ENCODE measurements around the gene IRF6.

The IRF6 gene

GRCh38 chr1:209746451-209747165 is 59.3 kb downstream of the IRF6 start:
- no peak for DNase-seq (ENCODE audit: low read depth, low spot score)
- H3K4me3 ChIP-seq (ENCODE audit: low read depth, low read length), result no peak overlapping the region
- no peak for TF ChIP-seq CTCF (IDR thresholded peaks at IDR 0.05; ENCODE audit: insufficient read depth, low read length, missing control alignments)
- ChIA-PET CTCF (interaction anchor here (0.8 to 9.9 kb wide), 16 partner anchors 9 to 185 kb away, joined by 3 to 145 read pairs (median 4); partner anchors contain the start of genes CAMK1G, G0S2 and TRAF3IP3), POLR2A (no interaction called here)

GRCh38 chr1:209743145-209743482 is 62.8 kb downstream of the IRF6 start:
- CTCF ChIA-PET, result interaction anchor here (1.0 to 9.9 kb wide), 4 partner anchors 9 to 176 kb away, joined by 3 to 145 read pairs (median 40); partner anchors contain the start of gene CAMK1G

GRCh38 chr1:209742409-209743144 is 63.4 kb downstream of the IRF6 start:
- no peak overlapping the region for H3K4me3 ChIP-seq (ENCODE audit: low read depth, low read length)
- TF ChIP-seq CTCF (IDR thresholded peaks at IDR 0.05; ENCODE audit: insufficient read depth, low read length, missing control alignments), result no peak
- POLR2A ChIA-PET, result no interaction called here
- no peak for DNase-seq (ENCODE audit: low read depth, low spot score)
- CTCF ChIA-PET, result interaction anchor here (0.8 to 9.9 kb wide), 6 partner anchors 7 to 176 kb away, joined by 3 to 145 read pairs (median 7); partner anchors contain the start of gene CAMK1G

More at GRCh38 chr1:209743145-209743482, 62.8 kb downstream of the IRF6 start:
- peak; percentile 45 for DNase-seq (ENCODE audit: low read depth, low spot score)
- POLR2A ChIA-PET, result no interaction called here
- no peak overlapping the region for H3K4me3 ChIP-seq (ENCODE audit: low read depth, low read length)
- TF ChIP-seq CTCF (IDR thresholded peaks at IDR 0.05; ENCODE audit: insufficient read depth, low read length, missing control alignments), result no peak

GRCh38 chr1:209741889-209742288 is 64.1 kb downstream of the IRF6 start:
- POLR2A ChIA-PET, result no interaction called here
- H3K4me3 ChIP-seq (ENCODE audit: low read depth, low read length), result no peak overlapping the region
- no peak for DNase-seq (ENCODE audit: low read depth, low spot score)

GRCh38 chr1:209741193-209741592 is 64.7 kb downstream of the IRF6 start:
- no peak overlapping the region for H3K4me3 ChIP-seq (ENCODE audit: low read depth, low read length)
- DNase-seq (ENCODE audit: low read depth, low spot score), result no peak
- ChIA-PET CTCF (no interaction called here), POLR2A (no interaction called here)
- no peak for TF ChIP-seq CTCF (IDR thresholded peaks at IDR 0.05; ENCODE audit: insufficient read depth, low read length, missing control alignments)

More at GRCh38 chr1:209741889-209742288, 64.1 kb downstream of the IRF6 start:
- CTCF ChIA-PET, result interaction anchor here (0.9 to 9.9 kb wide), 2 partner anchors 8 to 162 kb away, joined by 3 to 145 read pairs; partner anchors contain the start of gene CAMK1G
- TF ChIP-seq CTCF (IDR thresholded peaks at IDR 0.05; ENCODE audit: insufficient read depth, low read length, missing control alignments), result no peak

- POLR2A ChIA-PET, result no interaction called here
Measured at GRCh38 chr1:209738270-209738669, 67.7 kb downstream of the IRF6 start.

More at GRCh38 chr1:209738270-209738669, 67.7 kb downstream of the IRF6 start:
- no peak for DNase-seq (ENCODE audit: low read depth, low spot score)
- CTCF ChIA-PET, result interaction anchor here (1.4 to 3.2 kb wide), 2 partner anchors 11 to 162 kb away, joined by 7 to 23 read pairs; no protein-coding TSS in a partner anchor
- no peak for TF ChIP-seq CTCF (IDR thresholded peaks at IDR 0.05; ENCODE audit: insufficient read depth, low read length, missing control alignments)
- no peak overlapping the region for H3K4me3 ChIP-seq (ENCODE audit: low read depth, low read length)

Data from AG04449 (cell line).